Esophagus squamous epithelium (tissue), 4 donors: ENCODE results near the gene KIR3DL1.

ENCODE experiments used
- POLR2A ChIP-seq, 4 donors: fragments of 450-650 bp; IDR thresholded peaks; one replicate each; pipeline ENCODE4 v1.6.1; 2017; ENCODE audit warnings: antibody characterized with exemption in 4 of 4, mild to moderate bottlenecking in 4 of 4, moderate library complexity in 3 of 4
- TF ChIP-seq, protein P1 (sequence below), 6 experiments: fragments of 450-650 bp in 4 of 6; fragments of 200-600 bp in 2 of 6; sonication (generic) in 2 of 6; IDR thresholded peaks; one replicate each; pipeline ENCODE4 v1.5.1; 2016 to 2019; ENCODE audit warnings: antibody characterized with exemption in 6 of 6, mild to moderate bottlenecking in 4 of 6, moderate library complexity in 4 of 6

- TF ChIP-seq, protein P1, sequence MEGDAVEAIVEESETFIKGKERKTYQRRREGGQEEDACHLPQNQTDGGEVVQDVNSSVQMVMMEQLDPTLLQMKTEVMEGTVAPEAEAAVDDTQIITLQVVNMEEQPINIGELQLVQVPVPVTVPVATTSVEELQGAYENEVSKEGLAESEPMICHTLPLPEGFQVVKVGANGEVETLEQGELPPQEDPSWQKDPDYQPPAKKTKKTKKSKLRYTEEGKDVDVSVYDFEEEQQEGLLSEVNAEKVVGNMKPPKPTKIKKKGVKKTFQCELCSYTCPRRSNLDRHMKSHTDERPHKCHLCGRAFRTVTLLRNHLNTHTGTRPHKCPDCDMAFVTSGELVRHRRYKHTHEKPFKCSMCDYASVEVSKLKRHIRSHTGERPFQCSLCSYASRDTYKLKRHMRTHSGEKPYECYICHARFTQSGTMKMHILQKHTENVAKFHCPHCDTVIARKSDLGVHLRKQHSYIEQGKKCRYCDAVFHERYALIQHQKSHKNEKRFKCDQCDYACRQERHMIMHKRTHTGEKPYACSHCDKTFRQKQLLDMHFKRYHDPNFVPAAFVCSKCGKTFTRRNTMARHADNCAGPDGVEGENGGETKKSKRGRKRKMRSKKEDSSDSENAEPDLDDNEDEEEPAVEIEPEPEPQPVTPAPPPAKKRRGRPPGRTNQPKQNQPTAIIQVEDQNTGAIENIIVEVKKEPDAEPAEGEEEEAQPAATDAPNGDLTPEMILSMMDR (IDR thresholded peaks at IDR 0.05), result no peak
- TF ChIP-seq POLR2A (IDR thresholded peaks at IDR 0.05), result no peak
Measured at GRCh38 chr19:54803410-54803809, 12.9 kb upstream of the KIR3DL1 start, which contains the start of gene KIR2DL4.
